ENCODE results near the gene DDX31.
"Not testable (repeated sequence)": the region's sequence is repeated elsewhere in the genome, so short reads cannot be mapped to it uniquely, and the experiment has no call there.

The DDX31 gene

GRCh38 chr9:132669698-132670456 is at the start of gene DDX31:
TSS of gene DDX31 (minus strand) at chr9:132669983. CDS start at chr9:132669934, 49 bp downstream.
- FAIRE-seq = no peak

- FAIRE-seq = not testable (repeated sequence)
Observed at GRCh38 chr9:132718381-132718928, 48.7 kb upstream of the DDX31 start.

- FAIRE-seq = no peak
Observed at GRCh38 chr9:132717326-132717945, 47.7 kb upstream of the DDX31 start.

- no peak for FAIRE-seq
Observed at GRCh38 chr9:132716007-132716406, 46.2 kb upstream of the DDX31 start.

- FAIRE-seq = no peak
Observed at GRCh38 chr9:132712753-132713152, 43.0 kb upstream of the DDX31 start.

GRCh38 chr9:132711846-132712245 is 42.1 kb upstream of the DDX31 start:
- FAIRE-seq = no peak

- FAIRE-seq = not testable (repeated sequence)
Observed at GRCh38 chr9:132711152-132711551, 41.4 kb upstream of the DDX31 start.

- no peak for FAIRE-seq
Observed at GRCh38 chr9:132710333-132710732, 40.5 kb upstream of the DDX31 start.

- FAIRE-seq = no peak
Observed at GRCh38 chr9:132708769-132709430, 39.1 kb upstream of the DDX31 start.

GRCh38 chr9:132708239-132708638 is 38.5 kb upstream of the DDX31 start:
- no peak for FAIRE-seq

- FAIRE-seq = no peak
Observed at GRCh38 chr9:132703336-132703735, 33.6 kb upstream of the DDX31 start.

- FAIRE-seq = no peak
Observed at GRCh38 chr9:132702254-132702653, 32.5 kb upstream of the DDX31 start.

GRCh38 chr9:132699956-132700355 is 30.2 kb upstream of the DDX31 start:
- peak; percentile 94 for FAIRE-seq

- no peak for FAIRE-seq
Observed at GRCh38 chr9:132698989-132699388, 29.2 kb upstream of the DDX31 start.

GRCh38 chr9:132697230-132697629 is 27.4 kb upstream of the DDX31 start:
- no peak for FAIRE-seq

- no peak for FAIRE-seq
Observed at GRCh38 chr9:132694144-132694543, 24.4 kb upstream of the DDX31 start.

- no peak for FAIRE-seq
Observed at GRCh38 chr9:132690696-132691095, 20.9 kb upstream of the DDX31 start.

GRCh38 chr9:132683873-132684272 is 14.1 kb upstream of the DDX31 start:
- FAIRE-seq = no peak

GRCh38 chr9:132681561-132681960 is 11.8 kb upstream of the DDX31 start:
- no peak for FAIRE-seq

- FAIRE-seq = no peak
Observed at GRCh38 chr9:132679946-132680625, 10.3 kb upstream of the DDX31 start.

GRCh38 chr9:132677976-132678375 is 8.2 kb upstream of the DDX31 start:
- FAIRE-seq = no peak

GRCh38 chr9:132674485-132674884 is 4.7 kb upstream of the DDX31 start:
- no peak for FAIRE-seq

GRCh38 chr9:132673355-132673754 is 3.6 kb upstream of the DDX31 start:
- FAIRE-seq = no peak

Data from endometrium (tissue), 2 donors.